Fibroblast of lung (primary cell): ENCODE measurements around the gene PIM2.

Source experiments
- EZH2 ChIP-seq: IDR thresholded peaks from 2 replicates; pipeline ENCODE4 v1.5.1; 2012; ENCODE audit warnings: low read length, control low read depth, mild to moderate bottlenecking; ENCODE audit errors: missing control alignments
- TF ChIP-seq, protein P1 (sequence below), 2 donors: IDR thresholded peaks in 1 of 2; conservative IDR thresholded peaks in 1 of 2; 1 replicate in 1 of 2; 2 replicates in 1 of 2; pipeline ENCODE4 v1.5.1; 2011 to 2012; ENCODE audit warnings: low read length in 2 of 2, control low read depth in 1 of 2, inconsistent platforms in 1 of 2, low read depth in 1 of 2, mild to moderate bottlenecking in 1 of 2

- TF ChIP-seq, protein P1, sequence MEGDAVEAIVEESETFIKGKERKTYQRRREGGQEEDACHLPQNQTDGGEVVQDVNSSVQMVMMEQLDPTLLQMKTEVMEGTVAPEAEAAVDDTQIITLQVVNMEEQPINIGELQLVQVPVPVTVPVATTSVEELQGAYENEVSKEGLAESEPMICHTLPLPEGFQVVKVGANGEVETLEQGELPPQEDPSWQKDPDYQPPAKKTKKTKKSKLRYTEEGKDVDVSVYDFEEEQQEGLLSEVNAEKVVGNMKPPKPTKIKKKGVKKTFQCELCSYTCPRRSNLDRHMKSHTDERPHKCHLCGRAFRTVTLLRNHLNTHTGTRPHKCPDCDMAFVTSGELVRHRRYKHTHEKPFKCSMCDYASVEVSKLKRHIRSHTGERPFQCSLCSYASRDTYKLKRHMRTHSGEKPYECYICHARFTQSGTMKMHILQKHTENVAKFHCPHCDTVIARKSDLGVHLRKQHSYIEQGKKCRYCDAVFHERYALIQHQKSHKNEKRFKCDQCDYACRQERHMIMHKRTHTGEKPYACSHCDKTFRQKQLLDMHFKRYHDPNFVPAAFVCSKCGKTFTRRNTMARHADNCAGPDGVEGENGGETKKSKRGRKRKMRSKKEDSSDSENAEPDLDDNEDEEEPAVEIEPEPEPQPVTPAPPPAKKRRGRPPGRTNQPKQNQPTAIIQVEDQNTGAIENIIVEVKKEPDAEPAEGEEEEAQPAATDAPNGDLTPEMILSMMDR (conservative IDR thresholded peaks at IDR 0.05 in 1 of 2, IDR thresholded peaks at IDR 0.05 in 1 of 2; ENCODE audit: low read depth in 1 of 2, low read length in 2 of 2): no peak
- TF ChIP-seq EZH2: no peak
Observed at GRCh38 chrX:48956728-48957414, 38.0 kb upstream of the PIM2 start.
